ENCODE measurements around the gene CHP2.
A peak's percentile ranks its signal among the peaks of the same experiment; 100 is the strongest.
"Not testable (repeated sequence)": the region's sequence is repeated elsewhere in the genome, so short reads cannot be mapped to it uniquely, and the experiment has no call there.

The CHP2 gene

GRCh38 chr16:23748630-23749029, 6.2 kb upstream of the CHP2 start:
- no peak for DNase-seq

GRCh38 chr16:23751053-23751452, 3.8 kb upstream of the CHP2 start:
- DNase-seq: not testable (repeated sequence)

DNA sequence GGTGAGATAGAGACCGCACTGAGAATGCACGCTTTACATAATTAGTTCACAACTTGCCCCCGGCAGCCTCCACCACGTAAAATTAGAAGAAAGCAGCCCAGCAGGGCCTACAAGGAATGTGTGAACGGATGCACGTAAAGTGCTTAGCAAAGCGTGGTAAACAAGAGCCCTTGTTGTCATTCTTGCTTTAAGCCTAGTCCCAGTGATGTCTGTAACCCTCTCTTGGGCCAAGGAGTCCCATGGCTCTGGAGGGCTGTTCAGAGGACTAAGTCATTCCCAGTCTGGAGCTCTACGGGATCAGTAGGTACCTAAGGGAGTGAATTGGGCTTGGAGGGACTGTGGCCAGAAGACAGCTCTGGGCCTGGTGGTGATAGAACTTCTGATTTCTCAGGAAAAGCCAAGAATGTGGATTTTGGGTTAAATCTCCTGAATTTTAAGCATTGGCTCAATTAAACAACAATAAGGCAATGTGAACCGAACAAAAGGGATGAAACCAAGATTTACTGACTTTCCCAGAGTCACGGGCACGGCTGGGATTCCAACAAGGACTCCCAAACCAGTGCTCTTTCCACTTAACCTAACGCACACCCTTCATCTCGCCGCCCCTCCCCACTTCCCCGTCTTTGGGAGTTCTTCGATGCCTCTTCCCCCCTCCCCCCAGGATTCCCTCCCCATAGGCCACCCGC, 775 bp upstream of the CHP2 start:
- no peak for DNase-seq

GRCh38 chr16:23755484-23755809, 621 bp downstream of the CHP2 start:
- DNase-seq: no peak

GRCh38 chr16:23757116-23757515, 2.3 kb downstream of the CHP2 start:
- DNase-seq: no peak

DNA sequence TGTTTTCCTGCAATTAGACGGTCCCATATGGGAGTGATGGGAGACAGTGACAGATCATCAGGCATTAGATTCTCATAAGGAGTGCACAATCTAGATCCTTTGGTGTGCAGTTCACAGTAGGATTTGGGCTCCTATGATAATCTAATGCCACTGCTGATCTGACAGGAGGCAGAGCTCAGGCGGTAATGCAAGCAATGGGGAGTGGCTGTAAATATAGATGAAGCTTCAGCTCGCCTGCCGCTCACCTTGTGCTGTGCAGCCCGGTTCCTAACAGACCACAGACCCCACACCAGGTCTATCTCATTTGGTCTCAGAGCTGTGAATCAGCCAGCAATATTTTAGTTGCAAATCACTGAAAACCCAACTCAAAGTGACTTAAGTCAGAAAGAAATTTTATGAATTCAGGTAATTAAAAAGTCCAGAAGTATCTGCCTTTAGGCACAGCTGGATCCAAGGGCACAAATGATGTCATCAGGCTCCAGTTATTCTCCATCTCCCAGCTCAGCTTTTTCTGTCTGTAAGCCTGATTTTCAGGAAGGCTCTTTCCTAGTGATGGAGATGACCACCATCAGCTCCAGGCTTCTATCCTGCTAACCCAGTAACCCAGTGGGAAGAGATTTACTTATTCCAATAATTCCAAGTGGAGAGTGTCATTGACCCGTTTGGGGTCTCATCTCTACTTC, 3.3 kb downstream of the CHP2 start:
- DNase-seq: no peak

DNA sequence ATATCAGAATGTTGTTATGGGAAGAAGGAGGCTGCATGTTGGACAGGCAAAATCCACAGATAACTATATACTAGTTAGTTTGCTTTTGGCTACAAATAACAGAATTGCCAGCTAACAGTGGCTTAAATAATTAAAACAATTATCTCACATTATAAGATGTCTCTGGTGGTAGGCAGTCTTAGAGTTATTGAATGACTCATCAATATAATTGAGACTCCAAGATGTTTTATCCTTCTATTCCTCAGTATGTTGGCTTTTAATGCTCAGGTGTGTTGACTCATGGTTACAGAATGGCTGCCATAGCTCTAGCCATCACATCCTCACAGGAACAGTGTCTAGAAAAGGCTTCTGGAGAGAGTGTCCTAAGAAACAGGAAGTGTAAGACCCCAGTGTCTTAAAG, 11.1 kb downstream of the CHP2 start:
- DNase-seq: no peak

GRCh38 chr16:23768581-23768980, 13.8 kb downstream of the CHP2 start:
- DNase-seq: no peak

DNA sequence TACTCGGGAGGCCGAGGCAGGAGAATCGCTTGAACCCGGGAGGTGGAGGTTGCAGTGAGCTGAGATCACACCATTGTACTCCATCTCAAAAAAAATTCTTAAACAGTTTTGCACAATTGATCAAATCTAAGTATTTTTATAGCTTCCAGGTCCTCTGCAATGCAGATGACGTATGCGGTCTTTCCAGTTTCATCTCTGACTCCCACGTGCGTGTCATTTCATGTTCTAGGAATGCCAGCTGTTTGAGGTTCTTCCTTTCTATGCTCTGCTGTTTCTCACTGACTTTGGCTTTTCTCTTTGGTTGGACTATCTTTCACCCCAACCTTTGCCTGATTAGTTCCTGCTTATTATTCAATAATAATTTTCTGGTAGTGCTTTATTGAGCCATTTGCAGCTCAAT, 16.2 kb downstream of the CHP2 start:
- DNase-seq: no peak

DNA sequence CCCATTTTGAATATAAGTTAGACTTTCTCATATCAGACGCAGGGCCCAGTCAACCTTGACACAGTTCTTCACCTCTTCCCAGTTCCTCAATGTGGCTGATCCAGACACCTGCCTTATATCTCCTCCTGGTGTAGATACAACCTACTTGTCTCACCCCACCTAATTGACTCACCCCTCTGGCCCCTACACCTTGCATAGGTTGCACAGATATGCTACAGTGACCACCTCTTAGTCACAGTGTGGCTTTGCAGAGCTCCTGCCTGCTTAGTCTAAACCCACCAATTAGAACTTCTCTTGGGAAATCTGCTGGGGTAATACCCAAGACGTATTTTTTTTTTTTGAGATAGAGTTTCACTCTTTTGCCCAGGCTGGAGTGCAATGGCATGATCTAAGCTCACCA, 16.8 kb downstream of the CHP2 start:
- DNase-seq: no peak

- no peak for DNase-seq
Measured at GRCh38 chr16:23773339-23773738, 18.5 kb downstream of the CHP2 start.

- no peak for DNase-seq
Measured at GRCh38 chr16:23781176-23781575, 26.4 kb downstream of the CHP2 start.

- no peak for DNase-seq
Measured at GRCh38 chr16:23784811-23785447, 30.1 kb downstream of the CHP2 start.

GRCh38 chr16:23785842-23786241, 31.0 kb downstream of the CHP2 start:
- no peak for DNase-seq

DNA sequence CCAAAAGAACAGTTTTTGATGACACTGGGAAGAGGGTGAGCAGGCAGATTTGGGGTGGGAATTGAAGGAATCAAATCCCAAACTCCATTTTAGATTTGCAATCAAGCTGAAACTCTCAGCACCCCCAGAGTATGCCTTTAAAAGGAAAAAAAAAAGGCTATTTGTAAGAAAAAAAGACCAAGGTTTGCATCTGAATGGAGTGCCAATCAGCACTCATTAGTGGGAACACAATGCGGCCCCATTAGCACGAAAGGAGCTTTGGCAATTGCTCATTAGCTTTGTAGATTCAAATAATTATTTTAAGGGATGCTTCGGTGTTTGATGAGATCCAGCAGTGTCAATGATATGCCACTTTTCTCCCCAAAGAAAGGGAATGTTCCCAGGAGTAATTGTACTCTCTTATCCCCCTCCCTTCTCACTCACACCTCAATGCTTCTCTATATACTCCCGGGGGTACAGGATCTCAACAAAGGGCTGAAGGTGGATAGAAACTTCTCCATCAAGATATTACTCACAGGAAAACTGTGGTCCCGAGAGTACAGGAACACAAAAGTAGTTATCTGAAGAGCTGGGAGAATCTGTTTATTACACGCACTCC, 32.2 kb downstream of the CHP2 start:
- no peak for DNase-seq

- no peak for DNase-seq
Measured at GRCh38 chr16:23788685-23789084, 33.9 kb downstream of the CHP2 start.

DNA sequence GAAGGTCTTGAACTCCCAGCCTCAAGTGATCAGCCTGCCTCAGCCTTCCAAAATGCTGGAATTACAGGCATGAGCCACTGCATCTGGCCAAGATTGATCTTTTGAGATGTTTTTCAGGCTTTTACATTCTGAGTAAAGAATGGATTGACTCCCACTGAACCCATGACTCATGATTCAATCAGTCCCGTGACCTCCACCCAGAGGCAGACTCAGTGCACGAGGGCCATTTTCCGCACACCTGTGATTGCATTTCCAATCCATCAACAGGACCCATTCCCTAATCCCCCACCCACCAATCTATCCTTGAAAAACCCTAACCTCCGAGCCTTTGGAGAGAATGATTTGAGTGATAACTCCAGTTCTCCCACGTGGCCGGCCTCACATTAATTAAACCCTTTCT, 40.6 kb downstream of the CHP2 start:
- no peak for DNase-seq

GRCh38 chr16:23796941-23797340, 42.1 kb downstream of the CHP2 start:
- DNase-seq: no peak

GRCh38 chr16:23801378-23801777, 46.6 kb downstream of the CHP2 start:
- peak; percentile 79 to 82 for DNase-seq

DNA sequence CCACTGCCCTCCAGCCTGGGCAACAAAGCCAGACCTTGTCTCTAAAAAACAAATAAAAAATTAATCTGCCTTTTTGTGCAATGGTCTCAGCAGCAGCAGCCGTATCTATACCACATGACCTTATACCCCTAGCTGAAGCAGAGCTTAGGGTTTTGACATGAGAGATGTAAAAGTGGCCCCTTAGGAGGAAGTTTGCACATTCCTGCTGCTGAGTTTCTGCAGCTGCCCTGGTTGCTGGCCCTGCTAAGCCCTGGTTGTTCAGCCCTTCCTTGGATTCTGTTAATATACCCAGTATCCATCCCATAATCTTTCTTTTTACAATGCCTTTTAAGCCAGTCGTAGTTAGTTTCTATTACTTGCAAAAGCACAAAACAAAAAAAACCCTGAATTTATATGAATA, 48.0 kb downstream of the CHP2 start:
- DNase-seq: no peak

DNA sequence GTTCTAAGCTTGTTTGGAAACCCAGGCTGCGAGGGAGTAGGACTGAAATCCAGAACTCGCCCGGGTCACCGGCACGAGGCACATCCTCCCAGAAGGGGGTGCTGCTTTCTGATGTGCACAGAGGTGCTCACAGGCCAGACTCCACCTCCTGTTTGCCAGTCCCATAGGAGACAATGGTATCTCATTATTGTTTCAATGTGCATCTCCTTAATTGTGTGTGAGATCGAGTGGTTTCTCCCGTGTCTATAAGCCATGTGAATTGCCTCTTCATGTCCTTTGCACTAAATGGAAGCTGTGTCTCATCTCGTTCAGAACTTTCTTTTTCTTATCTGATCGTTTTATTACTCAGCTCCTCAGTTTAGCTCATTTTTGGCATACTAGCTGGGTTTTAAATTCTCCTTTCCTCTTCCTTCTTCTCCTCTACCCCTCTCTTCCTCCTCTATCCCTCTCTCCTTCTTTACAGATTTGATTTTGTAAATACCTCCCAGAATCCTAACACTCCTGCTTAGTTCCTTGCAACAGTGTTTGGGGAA, 48.8 kb downstream of the CHP2 start:
- peak; percentile 51 to 61 for DNase-seq

- DNase-seq: no peak
Measured at GRCh38 chr16:23807028-23807427, 52.2 kb downstream of the CHP2 start.
